Small intestine (tissue), 7 donors: ENCODE measurements around the gene COL4A2. TPM values are rescaled to one million over a fixed set of nuclear protein-coding genes. Genes with fewer than 3 reads are reported as not detected.

ENCODE experiments used
- DNase-seq, 2 donors: peaks; one replicate each; pipeline versions ENCODE4 v3.0.0 to v3.0.0-alpha.2; 2013
- FAIRE-seq: peaks from 2 replicates; lab custom pipeline; 2012; peaks lifted over from hg19 to GRCh38; lab: Jason Lieb, UNC
- H3K27ac ChIP-seq, 3 donors: one replicate each; pipeline ENCODE4 v1.5.1; 2013; ENCODE audit warnings: low read length in 2 of 3, mild to moderate bottlenecking in 2 of 3, control low read depth in 1 of 3, inconsistent platforms in 1 of 3, low read depth in 1 of 3, moderate library complexity in 1 of 3
- H3K27me3 ChIP-seq, 3 donors: one replicate each; pipeline ENCODE4 v1.6.1; 2013; ENCODE audit warnings: low read length in 3 of 3, inconsistent platforms in 1 of 3; ENCODE audit not compliant: control insufficient read depth in 3 of 3, insufficient read depth in 3 of 3
- H3K36me3 ChIP-seq, 3 donors: one replicate each; pipeline ENCODE4 v1.6.1; 2013; ENCODE audit warnings: low read length in 3 of 3, inconsistent platforms in 1 of 3, low read depth in 1 of 3, mild to moderate bottlenecking in 1 of 3, moderate library complexity in 1 of 3; ENCODE audit not compliant: control insufficient read depth in 3 of 3, insufficient read depth in 2 of 3
- H3K4me1 ChIP-seq, 3 donors: one replicate each; pipeline ENCODE4 v1.6.1; 2013; ENCODE audit warnings: low read length in 2 of 3, inconsistent platforms in 1 of 3, low read depth in 1 of 3, mild to moderate bottlenecking in 1 of 3, moderate library complexity in 1 of 3; ENCODE audit not compliant: control insufficient read depth in 3 of 3, insufficient read depth in 2 of 3
- H3K4me3 ChIP-seq, 3 donors: one replicate each; pipeline ENCODE4 v1.5.1; 2013; ENCODE audit warnings: low read length in 3 of 3, control low read depth in 1 of 3, inconsistent platforms in 1 of 3, low read depth in 1 of 3, mild to moderate bottlenecking in 1 of 3, moderate library complexity in 1 of 3
- H3K9me3 ChIP-seq, 2 donors: one replicate each; pipeline ENCODE4 v1.6.1; 2013; ENCODE audit warnings: low read depth in 1 of 2, low read length in 1 of 2; ENCODE audit not compliant: control insufficient read depth in 2 of 2, insufficient read depth in 1 of 2
- WGBS, 3 donors: extraction: QIAGEN DNeasy Blood & Tissue Kit; methylation state at CpG; one replicate each; pipeline ENCODE4 v1.1.7; 2013; 5-methylcytosine and 5-hydroxymethylcytosine counted together
- polyA plus RNA-seq, 4 donors: library from polyadenylated mRNA; stranded (reverse) in 3 of 4; unstranded in 1 of 4; fragments of 200-250 nt in 3 of 4; fragments of 120-200 nt in 1 of 4; gene quantifications; one replicate each; pipeline versions ENCODE4 v1.2.1 to v1.2.3, GENCODE V29; 2013
- donor health status: healthy with polysubstance abuse.
- donor health status: control.
- donor health status: control.
- donor health status: Bipolar disorder and iron deficiency.
- donor health status: healthy.

COL4A2 gene
- polyA plus RNA-seq, 4 donors, result 42.3 to 120 (median 64.6) TPM

- Histone ChIP-seq H3K4me3 (no peak overlapping the region), H3K9me3 (peaks cover 0 to 5% of the 10 kb centered on the region in 2 donors), H3K36me3 (peaks cover 0 to 3% (median 0%) of the 10 kb centered on the region in 3 donors), H3K27me3 (no peaks in the 10 kb centered on the region), H3K4me1 (peaks cover 0 to 4% (median 0%) of the 10 kb centered on the region in 3 donors), H3K27ac (no peak overlapping the region)
- 86 to 90% (median 88%) methylated on average over 11 of the region's 11 CpGs for WGBS, 3 donors
- FAIRE-seq, result no peak
- DNase-seq, result no peak
These were observed 17.4 kb upstream of the COL4A2 start for GRCh38 chr13:110289661-110290060.

DNA sequence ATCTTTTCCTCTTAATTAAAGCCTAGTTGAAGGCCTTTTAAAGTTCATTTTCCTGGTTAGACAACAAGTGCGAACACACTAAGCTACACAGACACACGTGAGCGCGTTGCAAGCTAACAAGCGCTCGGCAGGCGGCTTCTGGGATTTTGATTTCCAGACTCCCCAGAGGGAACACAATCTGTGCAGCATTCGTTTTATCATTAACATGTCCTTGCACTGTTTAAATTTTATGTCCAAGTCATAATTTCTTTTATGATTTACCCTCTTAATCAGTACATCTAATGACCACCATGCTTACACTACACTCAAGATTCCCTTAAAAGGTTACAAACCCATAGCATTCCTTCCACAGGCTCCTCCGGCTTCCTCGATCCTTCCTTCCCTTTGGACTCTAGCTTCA is 16.9 kb upstream of the COL4A2 start:
- Histone ChIP-seq H3K36me3 (peaks cover 0 to 3% (median 0%) of the 10 kb centered on the region in 3 donors), H3K27me3 (no peaks in the 10 kb centered on the region), H3K9me3 (peaks cover 0 to 5% of the 10 kb centered on the region in 2 donors), H3K4me3 (no peak overlapping the region), H3K27ac (peak overlapping the region in 1 of 3 donors; percentile 59), H3K4me1 (peaks cover 0 to 4% (median 0%) of the 10 kb centered on the region in 3 donors)
- no peak for FAIRE-seq
- DNase-seq, result no peak
- WGBS, 3 donors, result 80 to 89% (median 88%) methylated on average over 10 of the region's 10 CpGs

DNA sequence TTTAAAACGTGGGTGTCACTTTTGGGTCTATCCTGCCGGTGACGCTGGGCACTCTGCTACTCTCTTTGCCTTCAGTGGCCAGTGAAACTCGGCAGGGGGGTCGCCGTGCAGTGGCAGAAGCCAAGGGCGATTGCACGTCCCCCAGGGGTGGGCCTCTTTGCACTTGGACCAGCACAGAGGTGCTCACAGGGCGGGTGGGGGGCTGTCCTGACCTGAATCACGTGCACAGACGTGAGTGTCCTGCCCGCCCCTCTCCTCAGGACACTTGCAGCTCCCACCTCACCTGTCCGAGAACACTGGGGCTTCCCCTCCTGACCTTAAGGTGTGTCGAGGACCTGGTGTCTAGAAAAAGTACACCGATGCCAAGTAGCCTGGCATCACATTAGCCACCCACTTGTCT is 16.3 kb upstream of the COL4A2 start:
- no peak for DNase-seq
- Histone ChIP-seq H3K4me3 (no peak overlapping the region), H3K27me3 (no peaks in the 10 kb centered on the region), H3K9me3 (peaks cover 0 to 3% of the 10 kb centered on the region in 2 donors), H3K27ac (peak overlapping the region in 1 of 3 donors; percentile 1), H3K4me1 (peaks cover 0 to 4% (median 0%) of the 10 kb centered on the region in 3 donors), H3K36me3 (peaks cover 0 to 3% (median 0%) of the 10 kb centered on the region in 3 donors)
- WGBS, 3 donors, result 66 to 80% (median 67%) methylated on average over 15 of the region's 15 CpGs
- no peak for FAIRE-seq

GRCh38 chr13:110291286-110291685 is 15.8 kb upstream of the COL4A2 start:
- 85 to 90% (median 89%) methylated on average over 9 of the region's 9 CpGs for WGBS, 3 donors
- no peak for DNase-seq
- Histone ChIP-seq H3K27me3 (no peaks in the 10 kb centered on the region), H3K4me1 (peaks cover 0 to 4% (median 0%) of the 10 kb centered on the region in 3 donors), H3K36me3 (no peaks in the 10 kb centered on the region), H3K27ac (no peak overlapping the region), H3K9me3 (peaks cover 0 to 3% of the 10 kb centered on the region in 2 donors), H3K4me3 (no peak overlapping the region)
- FAIRE-seq, result no peak

DNA sequence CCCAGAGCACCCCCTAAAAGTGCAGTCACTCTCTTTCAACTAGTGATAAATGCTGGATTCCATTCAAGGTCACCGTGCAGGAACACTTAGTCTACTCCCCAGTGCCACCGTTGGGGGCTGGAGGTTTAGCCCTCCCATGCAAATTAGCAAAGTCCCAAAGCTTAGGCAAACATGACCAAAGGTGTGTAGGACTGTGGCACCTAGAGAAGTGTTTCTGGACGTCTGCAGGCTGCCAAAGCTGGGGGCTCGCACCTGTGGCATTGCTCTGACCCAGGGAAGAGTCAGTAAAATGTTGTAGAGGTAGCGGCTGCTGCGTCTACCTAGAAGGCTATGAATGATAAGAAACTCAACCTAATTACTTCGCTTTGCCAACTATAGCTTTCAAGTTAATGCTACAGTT is 14.0 kb upstream of the COL4A2 start:
- DNase-seq (no peak), FAIRE-seq (no peak)
- no peaks in the 10 kb centered on the region for H3K36me3 ChIP-seq
- H3K9me3 ChIP-seq, result peaks cover 0 to 3% of the 10 kb centered on the region in 2 donors
- H3K4me3 ChIP-seq, result no peak overlapping the region
- no peaks in the 10 kb centered on the region for H3K27me3 ChIP-seq
- no peak overlapping the region for H3K27ac ChIP-seq
- peaks cover 0 to 4% (median 0%) of the 10 kb centered on the region in 3 donors for H3K4me1 ChIP-seq
- WGBS, 3 donors, result 69 to 83% (median 75%) methylated on average over 7 of the region's 7 CpGs

DNA sequence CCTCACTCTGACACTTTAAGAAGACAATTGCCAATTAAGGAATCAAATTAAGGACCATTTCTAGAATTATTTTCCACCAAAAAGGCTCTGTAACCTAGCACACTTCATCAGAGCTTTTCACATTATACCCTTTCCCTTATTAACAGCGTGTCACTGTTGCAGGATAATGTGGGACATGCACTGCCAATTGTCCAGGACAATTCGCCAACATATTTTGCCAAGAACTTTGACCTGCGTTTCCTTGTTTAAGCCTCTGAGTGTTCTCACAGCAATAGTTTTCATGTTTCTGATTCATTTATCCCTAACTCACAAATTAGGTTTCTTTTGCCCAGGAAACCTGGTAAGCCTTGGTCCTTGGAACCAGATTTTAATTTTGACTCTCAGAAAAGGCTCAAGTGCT is 13.4 kb upstream of the COL4A2 start:
- WGBS, 3 donors, result 63 to 84% (median 77%) methylated on average over 3 of the region's 3 CpGs
- peaks cover 0 to 4% (median 0%) of the 10 kb centered on the region in 3 donors for H3K4me1 ChIP-seq
- H3K27ac ChIP-seq, result no peak overlapping the region

DNA sequence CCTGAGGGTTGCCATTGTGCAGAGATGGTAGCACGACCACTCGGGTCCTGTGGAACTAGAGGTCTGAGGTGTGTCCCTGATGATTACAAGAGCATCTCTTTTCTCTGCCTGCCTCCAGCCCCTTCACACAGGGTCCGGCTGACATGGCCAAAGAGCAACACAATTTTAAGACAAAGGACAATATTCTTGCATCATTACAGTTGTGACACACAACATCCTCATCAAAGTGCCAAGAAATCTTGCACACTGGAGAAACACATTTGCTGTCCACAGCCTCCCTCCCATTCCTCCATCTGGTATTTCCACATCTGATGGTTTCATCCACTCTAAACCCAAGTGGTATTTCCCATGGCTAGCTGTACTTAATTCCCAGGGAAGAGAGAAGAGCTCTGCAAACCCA is 12.9 kb upstream of the COL4A2 start:
- H3K9me3 ChIP-seq, result peaks cover 0 to 3% of the 10 kb centered on the region in 2 donors
- H3K4me1 ChIP-seq, result peaks cover 0 to 4% (median 0%) of the 10 kb centered on the region in 3 donors
- no peaks in the 10 kb centered on the region for H3K27me3 ChIP-seq
- no peak overlapping the region for H3K4me3 ChIP-seq
- FAIRE-seq (no peak), DNase-seq (no peak)
- H3K27ac ChIP-seq, result peak overlapping the region in 1 of 3 donors; percentile 22
- H3K36me3 ChIP-seq, result peaks cover 0 to 3% (median 0%) of the 10 kb centered on the region in 3 donors
- WGBS, 3 donors, result 68 to 91% (median 82%) methylated on average over 3 of the region's 3 CpGs

More for the DNA sequence above, 13.4 kb upstream of the COL4A2 start:
- H3K4me3 ChIP-seq, result no peak overlapping the region
- peaks cover 0 to 3% of the 10 kb centered on the region in 2 donors for H3K9me3 ChIP-seq
- FAIRE-seq (no peak), DNase-seq (no peak)
- no peaks in the 10 kb centered on the region for H3K27me3 ChIP-seq
- no peaks in the 10 kb centered on the region for H3K36me3 ChIP-seq

- H3K27ac ChIP-seq, result no peak overlapping the region
- no peaks in the 10 kb centered on the region for H3K27me3 ChIP-seq
- H3K4me1 ChIP-seq, result peaks cover 0 to 4% (median 0%) of the 10 kb centered on the region in 3 donors
- no peak overlapping the region for H3K4me3 ChIP-seq
- DNase-seq (no peak), FAIRE-seq (no peak)
- peaks cover 0 to 3% of the 10 kb centered on the region in 2 donors for H3K9me3 ChIP-seq
- H3K36me3 ChIP-seq, result peaks cover 0 to 3% (median 0%) of the 10 kb centered on the region in 3 donors
These were observed 12.5 kb upstream of the COL4A2 start for GRCh38 chr13:110294622-110295021.

DNA sequence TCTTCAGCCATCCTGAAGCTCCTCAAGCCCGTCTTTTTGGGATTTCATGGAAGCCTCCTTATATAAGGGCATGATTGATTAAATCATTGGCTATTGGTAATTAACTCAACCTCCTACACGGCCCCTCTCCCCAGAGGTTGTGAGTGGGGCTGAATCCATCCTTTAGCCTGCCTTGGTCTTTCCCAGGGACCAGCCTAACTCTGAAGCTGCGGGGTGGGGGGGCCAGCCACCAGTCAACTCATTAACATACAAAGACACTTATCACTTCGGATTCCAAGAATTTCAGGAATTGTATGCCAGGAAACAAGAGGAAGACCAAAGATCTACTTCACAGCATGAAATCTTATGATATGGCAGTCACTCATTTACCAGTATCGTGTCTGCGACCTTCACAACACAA is 10.1 kb upstream of the COL4A2 start:
- H3K36me3 ChIP-seq, result peaks cover 0 to 3% (median 0%) of the 10 kb centered on the region in 3 donors
- WGBS, 3 donors, result 65 to 79% (median 72%) methylated on average over 6 of the region's 6 CpGs
- DNase-seq (no peak), FAIRE-seq (no peak)
- H3K27me3 ChIP-seq, result no peaks in the 10 kb centered on the region
- peaks cover 0 to 3% of the 10 kb centered on the region in 2 donors for H3K9me3 ChIP-seq
- H3K4me1 ChIP-seq, result peaks cover 0 to 4% (median 0%) of the 10 kb centered on the region in 3 donors
- H3K4me3 ChIP-seq, result no peak overlapping the region
- no peak overlapping the region for H3K27ac ChIP-seq
